ENCODE results near the gene SEMA3A. TPM values are rescaled to one million over a fixed set of nuclear protein-coding genes. Genes with fewer than 3 reads are reported as not detected.

The SEMA3A gene
- total and polyA plus RNA-seq, 2 of the 13 experiments (the other 11 are each of a cell fraction or from before 2014, with no cell fraction given): 0.29 to 1.2 TPM

DNA sequence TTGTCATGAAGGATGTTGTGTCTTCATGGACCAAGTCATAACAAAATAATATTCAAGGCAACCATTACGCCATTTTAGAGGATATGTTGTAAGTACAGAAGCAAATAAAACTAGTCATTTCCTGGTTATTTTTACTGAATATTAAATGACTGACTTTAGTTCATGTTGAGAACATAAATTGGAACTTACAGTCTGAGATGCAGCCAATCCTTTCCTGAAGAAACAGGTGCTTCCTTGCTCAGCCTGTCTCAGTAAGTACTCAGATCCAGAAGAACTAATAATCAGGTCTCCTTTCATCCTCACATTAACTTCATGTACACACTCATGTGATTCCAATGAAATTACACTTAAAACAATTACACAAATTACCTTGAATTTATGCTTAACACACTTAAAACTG, 12.3 kb downstream of the SEMA3A start:
- 88% methylated on average over 1 of the region's 1 CpG for WGBS (ENCODE audit: low lambda C conversion rate)
- Histone ChIP-seq H4K20me1 (ENCODE audit: insufficient read depth, low read length) (no peaks in the 10 kb centered on the region), H3K9me3 (ENCODE audit: low read length) (no peaks in the 10 kb centered on the region), H3K4me3 (replicated peaks in 1 of 3; ENCODE audit: insufficient read depth in 1 of 3, low read depth in 2 of 3, low read length in 3 of 3) (no peak overlapping the region), H3K36me3 (replicated peaks in 1 of 2; ENCODE audit: control insufficient read depth in 1 of 2, insufficient read depth in 2 of 2, low read length in 2 of 2) (no peaks in the 10 kb centered on the region), H2AFZ (ENCODE audit: low read length) (no peak overlapping the region), H3K4me1 (ENCODE audit: insufficient read depth, low read length) (no peaks in the 10 kb centered on the region), H3K79me2 (ENCODE audit: insufficient read depth, low read length) (no peaks in the 10 kb centered on the region), H3K9ac (ENCODE audit: insufficient read depth, low read depth, low read length) (no peak overlapping the region), H3K4me2 (ENCODE audit: low read depth, low read length) (no peak overlapping the region), H3K27me3 (ENCODE audit: control insufficient read depth in 1 of 2, insufficient read depth in 2 of 2, low read length in 2 of 2) (no peaks in the 10 kb centered on the region), H3K27ac (ENCODE audit: extremely low read length, insufficient read depth, low read length) (no peak overlapping the region)
- no TSS peak for BruUV-seq (replicated peaks)
- ChIA-PET POLR2A (no interaction called here), CTCF (ENCODE audit: low intra/inter-chr PET ratio, low total read pairs) (no interaction called here)
- TF ChIP-seq, protein P1, sequence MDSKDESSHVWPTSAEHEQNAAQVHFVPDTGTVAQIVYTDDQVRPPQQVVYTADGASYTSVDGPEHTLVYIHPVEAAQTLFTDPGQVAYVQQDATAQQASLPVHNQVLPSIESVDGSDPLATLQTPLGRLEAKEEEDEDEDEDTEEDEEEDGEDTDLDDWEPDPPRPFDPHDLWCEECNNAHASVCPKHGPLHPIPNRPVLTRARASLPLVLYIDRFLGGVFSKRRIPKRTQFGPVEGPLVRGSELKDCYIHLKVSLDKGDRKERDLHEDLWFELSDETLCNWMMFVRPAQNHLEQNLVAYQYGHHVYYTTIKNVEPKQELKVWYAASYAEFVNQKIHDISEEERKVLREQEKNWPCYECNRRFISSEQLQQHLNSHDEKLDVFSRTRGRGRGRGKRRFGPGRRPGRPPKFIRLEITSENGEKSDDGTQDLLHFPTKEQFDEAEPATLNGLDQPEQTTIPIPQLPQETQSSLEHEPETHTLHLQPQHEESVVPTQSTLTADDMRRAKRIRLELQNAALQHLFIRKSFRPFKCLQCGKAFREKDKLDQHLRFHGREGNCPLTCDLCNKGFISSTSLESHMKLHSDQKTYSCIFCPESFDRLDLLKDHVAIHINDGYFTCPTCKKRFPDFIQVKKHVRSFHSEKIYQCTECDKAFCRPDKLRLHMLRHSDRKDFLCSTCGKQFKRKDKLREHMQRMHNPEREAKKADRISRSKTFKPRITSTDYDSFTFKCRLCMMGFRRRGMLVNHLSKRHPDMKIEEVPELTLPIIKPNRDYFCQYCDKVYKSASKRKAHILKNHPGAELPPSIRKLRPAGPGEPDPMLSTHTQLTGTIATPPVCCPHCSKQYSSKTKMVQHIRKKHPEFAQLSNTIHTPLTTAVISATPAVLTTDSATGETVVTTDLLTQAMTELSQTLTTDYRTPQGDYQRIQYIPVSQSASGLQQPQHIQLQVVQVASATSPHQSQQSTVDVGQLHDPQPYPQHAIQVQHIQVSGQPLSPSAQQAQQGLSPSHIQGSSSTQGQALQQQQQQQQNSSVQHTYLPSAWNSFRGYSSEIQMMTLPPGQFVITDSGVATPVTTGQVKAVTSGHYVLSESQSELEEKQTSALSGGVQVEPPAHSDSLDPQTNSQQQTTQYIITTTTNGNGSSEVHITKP (CRISPR knock-in tag; IDR thresholded peaks at IDR 0.05; ENCODE audit: low read depth): no peak
- no peak for TF ChIP-seq ARNT (IDR thresholded peaks at IDR 0.05)
- TF ChIP-seq FOXC1 (CRISPR knock-in tag; IDR thresholded peaks at IDR 0.05; ENCODE audit: borderline replicate concordance): no peak
- no peak for TF ChIP-seq ZNF766 (CRISPR knock-in tag; IDR thresholded peaks at IDR 0.05; ENCODE audit: borderline replicate concordance)
- TF ChIP-seq, protein P2, sequence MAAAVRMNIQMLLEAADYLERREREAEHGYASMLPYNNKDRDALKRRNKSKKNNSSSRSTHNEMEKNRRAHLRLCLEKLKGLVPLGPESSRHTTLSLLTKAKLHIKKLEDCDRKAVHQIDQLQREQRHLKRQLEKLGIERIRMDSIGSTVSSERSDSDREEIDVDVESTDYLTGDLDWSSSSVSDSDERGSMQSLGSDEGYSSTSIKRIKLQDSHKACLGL (CRISPR knock-in tag; IDR thresholded peaks at IDR 0.05): no peak
- no peak for TF ChIP-seq ZFYVE20 (CRISPR knock-in tag; IDR thresholded peaks at IDR 0.05; ENCODE audit: borderline replicate concordance, low read depth)
- intact Hi-C loops (cut with micrococcal nuclease; ENCODE audit: unreplicated experiment) (no loop called here), in situ Hi-C loops (cut with HindIII; ENCODE audit: extremely low pct_ligation_motif_present, low pct_unique_long_range_greater_than_20kb) (no loop called here)
- DNase-seq (ENCODE audit: low spot score) (no peak), ATAC-seq (no peak), FAIRE-seq (no peak)
